Left lung (tissue), 10 donors: ENCODE results near the gene LIN9. TPM values are rescaled to one million over a fixed set of nuclear protein-coding genes. Genes with fewer than 3 reads are reported as not detected.
"Not testable (repeated sequence)": the region's sequence is repeated elsewhere in the genome, so short reads cannot be mapped to it uniquely, and the experiment has no call there.

Experiments
- ATAC-seq: fragments of 200-7000 bp; cut with Tn5 transposase; one replicate; pipeline ENCODE4 v1.9.1; 2020; ENCODE audit warnings: moderate library complexity
- DNase-seq, 4 donors: peaks; one replicate each; pipeline ENCODE4 v3.0.0-alpha.2; 2013 to 2020
- H3K27ac ChIP-seq, 2 donors: fragments of 200-600 bp; sonication (generic) in 1 of 2; one replicate each; pipeline versions ENCODE4 v1.5.0 to v1.8.0; 2020 to 2021
- H3K27me3 ChIP-seq, 2 donors: fragments of 200-600 bp; sonication (generic) in 1 of 2; one replicate each; pipeline versions ENCODE4 v1.5.0 to v1.8.0; 2020 to 2021
- H3K36me3 ChIP-seq, 2 donors: fragments of 200-600 bp; sonication (generic) in 1 of 2; one replicate each; pipeline versions ENCODE4 v1.5.0 to v1.8.0; 2020 to 2021
- H3K4me1 ChIP-seq, 2 donors: fragments of 200-600 bp; one replicate each; pipeline ENCODE4 v1.8.0; 2021
- H3K4me3 ChIP-seq, 2 donors: fragments of 200-600 bp; sonication (generic) in 1 of 2; one replicate each; pipeline versions ENCODE4 v1.5.0 to v1.8.0; 2020 to 2021; ENCODE audit warnings: mild to moderate bottlenecking in 1 of 2
- H3K9me3 ChIP-seq, 2 donors: fragments of 200-600 bp; sonication (generic) in 1 of 2; one replicate each; pipeline versions ENCODE4 v1.5.0 to v1.8.0; 2020 to 2021
- CTCF ChIP-seq, 2 donors: fragments of 200-600 bp; sonication (generic) in 1 of 2; IDR thresholded peaks; one replicate each; pipeline versions ENCODE4 v1.5.0 to v1.8.0; 2021; ENCODE audit warnings: antibody characterized with exemption in 2 of 2
- intact Hi-C, 2 donors: fragments of 100-400 bp; cut with DNase I; formaldehyde crosslinking; loops; one replicate each; pipeline versions ENCODE4 v1.11.2 to v1.14.2; 2022
- polyA plus RNA-seq, 6 donors: library from polyadenylated mRNA; unstranded; fragments of 120-200 nt; gene quantifications; one replicate each; pipeline ENCODE4 v1.2.1, GENCODE V29; 2013; ENCODE audit not compliant: insufficient read length in 6 of 6
- total RNA-seq, 2 donors: library from RNA; stranded (reverse); fragmentation: NEBNext Ultra II Directional; extraction: Animal tissue kit (Norgen Biotek cat#: 25700); gene quantifications; one replicate each; pipeline ENCODE4 v1.2.1, GENCODE V29; 2021
- donor health status: DM: no; HTN: yes; CAD: no.
- donor health status: DM: no; HTN: no; CAD: no.

LIN9 gene
- total and polyA plus RNA-seq, 8 donors, result 3.7 to 14.7 (median 11.5) TPM

- intact Hi-C loops, result no loop called here
- no peak for ATAC-seq
- Histone ChIP-seq H3K4me3 (no peak overlapping the region), H3K36me3 (no peaks in the 10 kb centered on the region), H3K4me1 (no peaks in the 10 kb centered on the region), H3K27me3 (no peaks in the 10 kb centered on the region), H3K9me3 (no peaks in the 10 kb centered on the region), H3K27ac (no peak overlapping the region)
- no peak for DNase-seq
- no peak for TF ChIP-seq CTCF (IDR thresholded peaks at IDR 0.05)
Measured at GRCh38 chr1:226203655-226204054, 105.3 kb downstream of the LIN9 start.

- intact Hi-C loops, result no loop called here
- no peak for ATAC-seq
Measured at GRCh38 chr1:226203240-226203639, 105.7 kb downstream of the LIN9 start.

GRCh38 chr1:226202666-226203065, 106.3 kb downstream of the LIN9 start:
- H3K4me3 ChIP-seq, H3K27ac ChIP-seq, H3K9me3 ChIP-seq, intact Hi-C loops, DNase-seq, ATAC-seq, H3K27me3 ChIP-seq, H3K36me3 ChIP-seq, H3K4me1 ChIP-seq: not testable (repeated sequence)

More at GRCh38 chr1:226203240-226203639, 105.7 kb downstream of the LIN9 start:
- Histone ChIP-seq H3K36me3 (no peaks in the 10 kb centered on the region), H3K9me3 (no peaks in the 10 kb centered on the region), H3K4me3 (no peak overlapping the region), H3K27me3 (no peaks in the 10 kb centered on the region), H3K4me1 (no peaks in the 10 kb centered on the region), H3K27ac (no peak overlapping the region)
- no peak for TF ChIP-seq CTCF (IDR thresholded peaks at IDR 0.05)
- DNase-seq, result no peak

- H3K36me3 ChIP-seq, result no peaks in the 10 kb centered on the region
- H3K27me3 ChIP-seq, result no peaks in the 10 kb centered on the region
- H3K4me3 ChIP-seq, result no peak overlapping the region
- no peaks in the 10 kb centered on the region for H3K4me1 ChIP-seq
- no peak overlapping the region for H3K27ac ChIP-seq
- ATAC-seq (no peak), DNase-seq (no peak)
- TF ChIP-seq CTCF (IDR thresholded peaks at IDR 0.05), result no peak
- no peaks in the 10 kb centered on the region for H3K9me3 ChIP-seq
- intact Hi-C loops, result no loop called here
Measured at GRCh38 chr1:226202246-226202645, 106.7 kb downstream of the LIN9 start.

GRCh38 chr1:226201029-226201593, 107.9 kb downstream of the LIN9 start:
- ATAC-seq (peak; percentile 54), DNase-seq (no peak)
- Histone ChIP-seq H3K36me3 (no peaks in the 10 kb centered on the region), H3K9me3 (no peaks in the 10 kb centered on the region), H3K4me3 (no peak overlapping the region), H3K4me1 (no peaks in the 10 kb centered on the region), H3K27me3 (no peaks in the 10 kb centered on the region), H3K27ac (no peak overlapping the region)
- TF ChIP-seq CTCF (IDR thresholded peaks at IDR 0.05), result no peak
- intact Hi-C loops, result no loop called here

- intact Hi-C loops, result loop anchor here in 1 of 2 donors (5.0 kb wide), 1 partner anchor 73 kb away; no protein-coding TSS in a partner anchor
- Histone ChIP-seq H3K4me3 (no peak overlapping the region), H3K36me3 (no peaks in the 10 kb centered on the region), H3K9me3 (no peaks in the 10 kb centered on the region), H3K27me3 (no peaks in the 10 kb centered on the region), H3K4me1 (no peaks in the 10 kb centered on the region), H3K27ac (no peak overlapping the region)
- no peak for TF ChIP-seq CTCF (IDR thresholded peaks at IDR 0.05)
- DNase-seq, result no peak
- no peak for ATAC-seq
Measured at GRCh38 chr1:226199971-226200370, 109.0 kb downstream of the LIN9 start.
